ENCODE data around the gene GRAP.

The GRAP gene

DNA sequence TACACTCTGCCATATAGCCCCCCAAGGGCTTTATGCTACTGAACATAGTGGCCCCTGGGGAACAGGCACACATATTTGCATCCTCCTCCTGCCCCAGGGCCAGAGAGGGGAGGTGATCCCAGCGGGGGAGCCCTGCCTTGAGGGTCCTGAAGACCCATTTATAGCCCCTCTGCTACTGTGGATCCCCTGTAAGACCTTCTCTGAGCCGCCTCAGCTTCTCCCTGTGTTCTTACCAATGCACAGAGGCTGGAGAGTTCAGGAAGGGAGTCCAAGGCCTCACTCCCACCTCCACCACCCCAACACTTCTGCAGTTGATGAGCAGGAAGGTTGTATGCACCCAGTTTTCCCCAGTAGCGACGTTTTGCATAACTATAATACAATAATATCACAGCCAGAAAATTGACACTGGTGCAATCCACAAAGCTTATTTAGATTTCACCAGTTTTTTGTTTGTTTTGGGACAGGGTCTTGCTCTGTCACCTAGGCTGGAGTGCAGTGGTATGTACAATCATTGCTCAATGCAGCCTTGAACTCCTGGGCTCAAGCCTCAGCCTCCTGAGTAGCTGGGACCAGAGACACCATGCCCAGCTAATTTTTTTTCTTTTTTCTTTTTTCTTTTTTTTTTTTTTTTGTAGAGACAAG is 40.8 kb downstream of the GRAP start:
- peaks cover 9% of the 10 kb centered on the region for H3K36me3 ChIP-seq (ENCODE audit: insufficient read depth, low read length)

GRCh38 chr17:19005137-19005773 is 41.5 kb downstream of the GRAP start:
- Histone ChIP-seq H3K36me3 (ENCODE audit: insufficient read depth, low read length) (peaks cover 9% of the 10 kb centered on the region), H3K9ac (ENCODE audit: low read depth, low read length) (peak overlapping the region; percentile 93), H3K4me1 (ENCODE audit: insufficient read depth, low read length) (peaks cover 14% of the 10 kb centered on the region), H3K9me3 (ENCODE audit: control insufficient read depth, insufficient read depth, low read length) (no peaks in the 10 kb centered on the region)

More for the DNA sequence above, 40.8 kb downstream of the GRAP start:
- no peaks in the 10 kb centered on the region for H3K9me3 ChIP-seq (ENCODE audit: control insufficient read depth, insufficient read depth, low read length)
- no peak overlapping the region for H3K9ac ChIP-seq (ENCODE audit: low read depth, low read length)
- H3K4me1 ChIP-seq (ENCODE audit: insufficient read depth, low read length) = peaks cover 14% of the 10 kb centered on the region

DNA sequence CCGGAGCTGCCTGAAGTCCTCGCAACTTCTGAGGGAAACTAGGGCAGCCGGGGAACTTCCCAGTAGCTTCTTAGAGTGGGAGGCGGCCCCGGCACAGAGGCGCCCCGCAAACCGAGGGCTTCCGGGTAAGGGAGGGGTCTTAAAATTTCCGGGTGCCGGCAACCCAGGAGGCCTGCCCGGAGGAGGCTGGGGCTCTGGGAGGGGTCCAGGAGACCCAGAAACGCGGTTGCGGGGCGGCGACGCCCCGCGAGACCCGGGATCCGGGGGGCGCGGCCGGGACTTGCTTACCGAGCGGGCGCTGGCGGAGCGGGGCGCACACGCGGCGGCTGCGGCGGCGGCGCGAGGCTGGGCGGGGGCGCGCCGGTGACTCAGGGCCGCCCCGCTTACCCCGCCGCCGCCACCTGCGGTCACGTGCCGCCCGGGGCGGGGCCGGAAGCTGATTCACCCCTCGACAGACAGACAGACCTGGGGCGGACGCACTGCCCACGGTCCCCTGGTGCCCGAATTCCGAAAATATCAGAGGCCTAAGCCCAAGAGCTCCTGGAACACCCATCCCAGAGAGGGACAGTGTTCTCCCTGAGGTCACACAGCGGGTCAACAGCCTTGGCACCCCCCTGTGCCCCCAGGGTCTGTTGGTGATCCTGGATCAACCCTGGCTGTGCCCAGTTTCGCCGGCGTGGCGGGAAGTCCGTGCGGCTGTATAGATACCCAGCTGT is 42.2 kb downstream of the GRAP start, which contains the start of gene FAM83G:
TSS of gene FAM83G (minus strand) at position 344 of the 716 bp plus-strand sequence. CDS start 723 bp downstream, outside the sequence.
- H3K9ac ChIP-seq (ENCODE audit: low read depth, low read length) = peak within 1 kb of the TSS; percentile 93
- H3K4me1 ChIP-seq (ENCODE audit: insufficient read depth, low read length) = peaks cover 14% of the 10 kb centered on the region
- no peaks in the 10 kb centered on the region for H3K9me3 ChIP-seq (ENCODE audit: control insufficient read depth, insufficient read depth, low read length)
- H3K36me3 ChIP-seq (ENCODE audit: insufficient read depth, low read length) = peaks cover 9% of the 10 kb centered on the region

- peak overlapping the region; percentile 93 for H3K9ac ChIP-seq (ENCODE audit: low read depth, low read length)
- no peaks in the 10 kb centered on the region for H3K9me3 ChIP-seq (ENCODE audit: control insufficient read depth, insufficient read depth, low read length)
- peaks cover 14% of the 10 kb centered on the region for H3K4me1 ChIP-seq (ENCODE audit: insufficient read depth, low read length)
- peaks cover 9% of the 10 kb centered on the region for H3K36me3 ChIP-seq (ENCODE audit: insufficient read depth, low read length)
Measured at GRCh38 chr17:19003543-19004420, 43.0 kb downstream of the GRAP start.

DNA sequence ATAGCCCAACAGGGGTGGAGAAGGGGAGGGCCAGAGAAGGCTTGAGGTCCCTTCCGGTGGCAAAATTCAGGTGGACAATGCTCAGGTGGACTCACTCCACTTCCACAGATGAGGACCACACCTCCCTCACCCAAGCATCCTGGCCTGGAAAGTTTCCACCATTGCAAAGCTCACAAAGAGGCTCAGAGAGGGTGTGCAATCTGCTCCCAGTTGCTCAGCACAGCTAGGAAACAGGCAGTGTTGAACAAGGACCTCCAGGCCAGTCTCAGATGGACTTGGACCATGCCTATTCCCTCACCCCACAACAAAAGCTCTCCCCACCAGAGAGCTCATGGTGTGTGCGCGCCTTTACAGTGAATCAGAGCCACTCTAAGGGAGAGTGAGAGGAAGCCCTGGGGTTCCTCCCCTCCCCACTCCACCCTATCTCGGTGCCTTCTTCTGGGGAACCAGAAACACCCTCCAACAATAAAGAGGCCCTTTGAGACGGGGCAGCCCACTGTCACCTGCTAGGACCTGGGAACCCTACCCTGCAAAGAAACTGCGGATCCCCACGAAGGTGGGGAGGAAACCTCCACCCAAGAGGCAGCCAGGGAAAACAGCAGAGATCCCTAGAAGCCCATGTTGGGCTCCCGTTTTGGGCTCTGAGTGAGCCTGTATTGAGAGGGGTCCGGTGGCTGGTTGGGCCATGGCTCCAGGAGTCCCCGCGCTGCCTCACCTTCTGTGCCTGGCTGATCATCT is 43.8 kb downstream of the GRAP start:
- Histone ChIP-seq H3K9ac (ENCODE audit: low read depth, low read length) (peak overlapping the region; percentile 88), H3K4me1 (ENCODE audit: insufficient read depth, low read length) (peaks cover 14% of the 10 kb centered on the region), H3K9me3 (ENCODE audit: control insufficient read depth, insufficient read depth, low read length) (no peaks in the 10 kb centered on the region), H3K36me3 (ENCODE audit: insufficient read depth, low read length) (peaks cover 9% of the 10 kb centered on the region)

- Histone ChIP-seq H3K9me3 (ENCODE audit: control insufficient read depth, insufficient read depth, low read length) (no peaks in the 10 kb centered on the region), H3K36me3 (ENCODE audit: insufficient read depth, low read length) (peaks cover 9% of the 10 kb centered on the region), H3K9ac (ENCODE audit: low read depth, low read length) (peak overlapping the region; percentile 88; the same call in 1 of the 2 replicates), H3K4me1 (ENCODE audit: insufficient read depth, low read length) (peaks cover 14% of the 10 kb centered on the region)
Measured at GRCh38 chr17:19001907-19002590, 44.7 kb downstream of the GRAP start.

DNA sequence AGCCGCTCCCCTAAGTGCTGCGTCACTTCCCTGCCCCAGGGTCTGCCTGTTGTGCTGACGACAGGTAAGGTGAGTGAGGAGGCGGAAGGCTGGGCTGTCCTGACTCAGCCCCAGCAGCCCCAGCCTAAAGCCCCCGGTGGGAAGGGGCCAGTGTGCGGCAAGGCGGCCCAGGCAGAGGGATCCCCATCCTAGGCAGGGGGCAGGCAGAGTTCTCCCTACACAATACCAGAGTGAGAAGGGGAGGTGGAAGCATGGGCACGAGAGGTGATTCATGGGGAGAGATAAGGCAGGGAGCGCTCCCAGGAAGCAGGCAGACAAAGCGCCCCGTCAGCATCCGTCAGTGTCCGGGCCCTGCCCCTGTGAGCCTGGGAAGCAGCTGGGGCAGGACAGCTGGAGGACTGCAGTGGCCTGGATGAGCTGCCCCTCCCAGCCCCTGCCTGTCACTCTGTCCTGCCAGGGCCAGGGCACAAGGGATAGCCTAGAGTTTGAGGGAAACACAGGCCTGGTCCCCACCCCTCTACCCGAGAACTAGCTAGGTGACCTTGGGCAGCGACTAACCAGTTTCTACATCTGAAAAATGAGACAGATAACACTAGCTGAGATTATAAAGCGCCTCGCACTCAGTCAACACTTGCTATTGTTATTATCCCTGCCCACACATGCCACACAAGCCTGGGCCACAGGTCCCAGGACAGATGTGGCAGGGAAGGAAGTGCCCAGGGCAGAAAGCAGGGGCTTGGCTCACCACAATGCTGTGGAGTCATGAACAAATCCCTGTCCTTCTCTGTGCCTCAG is 46.0 kb downstream of the GRAP start:
- Histone ChIP-seq H3K4me1 (ENCODE audit: insufficient read depth, low read length) (peaks cover 14% of the 10 kb centered on the region), H3K9me3 (ENCODE audit: control insufficient read depth, insufficient read depth, low read length) (peaks cover 7% of the 10 kb centered on the region; the same call in 1 of the 2 replicates), H3K9ac (ENCODE audit: low read depth, low read length) (no peak overlapping the region), H3K36me3 (ENCODE audit: insufficient read depth, low read length) (peaks cover 14% of the 10 kb centered on the region)

- Histone ChIP-seq H3K36me3 (ENCODE audit: insufficient read depth, low read length) (peaks cover 14% of the 10 kb centered on the region), H3K9ac (ENCODE audit: low read depth, low read length) (no peak overlapping the region), H3K4me1 (ENCODE audit: insufficient read depth, low read length) (peaks cover 7% of the 10 kb centered on the region), H3K9me3 (ENCODE audit: control insufficient read depth, insufficient read depth, low read length) (peaks cover 7% of the 10 kb centered on the region; the same call in 1 of the 2 replicates)
Measured at GRCh38 chr17:18999911-19000310, 46.8 kb downstream of the GRAP start.

DNA sequence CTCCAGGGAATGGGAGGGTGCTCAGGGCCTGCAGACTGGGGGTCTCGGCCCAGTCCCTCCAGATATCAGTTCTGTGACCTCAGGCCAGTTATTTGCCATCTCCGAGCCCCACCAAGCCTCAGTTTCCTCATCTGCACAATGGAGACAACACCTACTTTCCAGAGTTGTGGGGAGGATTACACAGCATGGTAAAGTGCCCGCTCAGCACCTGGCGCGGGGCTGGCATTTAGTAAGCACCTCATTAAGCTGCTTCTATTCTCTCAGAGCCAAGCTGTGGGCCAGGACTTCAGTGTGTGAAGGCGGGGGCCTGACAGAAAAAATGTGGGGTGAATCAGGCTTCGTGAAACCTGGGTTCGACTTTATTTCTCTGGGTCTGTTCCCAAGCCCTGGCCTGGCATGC is 47.4 kb downstream of the GRAP start:
- Histone ChIP-seq H3K4me1 (ENCODE audit: insufficient read depth, low read length) (peaks cover 7% of the 10 kb centered on the region), H3K36me3 (ENCODE audit: insufficient read depth, low read length) (peaks cover 14% of the 10 kb centered on the region), H3K9ac (ENCODE audit: low read depth, low read length) (no peak overlapping the region), H3K9me3 (ENCODE audit: control insufficient read depth, insufficient read depth, low read length) (peaks cover 7% of the 10 kb centered on the region; the same call in 1 of the 2 replicates)

DNA sequence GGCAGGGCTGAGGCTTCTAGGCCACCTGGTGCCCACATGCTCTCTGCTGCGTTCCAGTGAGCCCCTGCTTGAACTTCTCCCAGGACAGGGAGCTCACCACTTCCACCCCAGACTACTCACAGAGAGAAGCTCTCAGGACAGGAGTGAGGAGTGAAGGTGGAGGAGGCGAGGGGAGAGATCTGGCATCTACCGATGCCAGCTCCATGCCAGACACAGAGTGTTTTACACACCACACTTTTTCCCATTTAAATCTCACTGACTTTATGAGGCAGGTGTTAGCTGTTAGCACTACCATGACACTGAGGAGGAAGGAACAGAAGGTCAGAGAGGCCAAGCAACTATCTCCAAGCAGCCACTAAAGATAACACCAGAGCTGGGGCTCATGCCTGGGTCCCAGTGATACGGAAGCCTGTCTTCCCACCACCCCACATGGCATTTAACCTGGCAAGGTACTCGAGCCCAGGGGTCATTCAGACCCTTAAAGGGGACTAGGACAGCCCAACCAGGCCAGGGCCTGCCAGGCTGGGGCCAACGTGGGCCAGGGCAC is 49.0 kb downstream of the GRAP start:
- Histone ChIP-seq H3K9ac (ENCODE audit: low read depth, low read length) (no peak overlapping the region), H3K36me3 (ENCODE audit: insufficient read depth, low read length) (peaks cover 8% of the 10 kb centered on the region), H3K4me1 (ENCODE audit: insufficient read depth, low read length) (peaks cover 6% of the 10 kb centered on the region), H3K9me3 (ENCODE audit: control insufficient read depth, insufficient read depth, low read length) (peaks cover 7% of the 10 kb centered on the region; the same call in 1 of the 2 replicates)

DNA sequence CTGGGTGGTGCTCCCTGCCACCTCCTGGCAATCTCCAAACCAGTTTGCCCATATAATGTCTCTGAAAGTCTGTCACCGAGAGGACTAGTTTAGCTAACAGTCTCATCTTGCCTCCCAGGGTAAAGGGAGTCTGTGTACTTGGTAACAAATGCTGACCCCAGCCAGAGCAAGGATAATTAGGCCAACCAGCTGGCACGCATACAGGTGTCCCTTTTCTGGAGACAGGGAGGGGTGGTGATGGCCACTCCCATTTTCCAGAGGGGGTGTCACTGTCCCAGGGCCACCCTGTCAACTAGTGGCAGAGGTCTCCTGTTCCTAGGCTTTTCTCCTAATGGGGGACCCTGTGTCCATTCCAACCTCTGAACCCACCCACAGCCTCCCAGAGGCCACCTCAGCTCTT is 50.3 kb downstream of the GRAP start:
- Histone ChIP-seq H3K9me3 (ENCODE audit: control insufficient read depth, insufficient read depth, low read length) (peaks cover 7% of the 10 kb centered on the region; the same call in 1 of the 2 replicates), H3K36me3 (ENCODE audit: insufficient read depth, low read length) (peaks cover 5% of the 10 kb centered on the region), H3K9ac (ENCODE audit: low read depth, low read length) (no peak overlapping the region)

GRCh38 chr17:18995220-18995619 is 51.5 kb downstream of the GRAP start:
- H3K9ac ChIP-seq (ENCODE audit: low read depth, low read length) = no peak overlapping the region
- peaks cover 7% of the 10 kb centered on the region; the same call in 1 of the 2 replicates for H3K9me3 ChIP-seq (ENCODE audit: control insufficient read depth, insufficient read depth, low read length)
- no peaks in the 10 kb centered on the region for H3K4me1 ChIP-seq (ENCODE audit: insufficient read depth, low read length)
- H3K36me3 ChIP-seq (ENCODE audit: insufficient read depth, low read length) = peaks cover 5% of the 10 kb centered on the region

More for the DNA sequence above, 50.3 kb downstream of the GRAP start:
- H3K4me1 ChIP-seq (ENCODE audit: insufficient read depth, low read length) = peaks cover 2% of the 10 kb centered on the region; the same call in 1 of the 2 replicates
